Neuronal stem cell (in vitro differentiated cells): Measurements from ENCODE around the gene AP1G1.

Experiments used
- DNase-seq: peaks from one replicate; pipeline ENCODE4 v3.0.0-alpha.2; 2013; ENCODE audit warnings: low spot score
- H2AFZ ChIP-seq: one replicate; pipeline ENCODE4 v1.6.1; 2013; ENCODE audit warnings: mild to moderate bottlenecking, low read length, inconsistent platforms
- H2AK5ac ChIP-seq: 2 replicates; pipeline ENCODE4 v1.6.1; 2013; ENCODE audit warnings: low read depth, mild to moderate bottlenecking, inconsistent platforms, low read length, moderate library complexity, mixed read lengths
- H2BK120ac ChIP-seq: 2 replicates; pipeline ENCODE4 v1.6.1; 2013; ENCODE audit warnings: low read depth, mild to moderate bottlenecking, inconsistent platforms, low read length, moderate library complexity, mixed read lengths
- H2BK12ac ChIP-seq: one replicate; pipeline ENCODE4 v1.6.1; 2013; ENCODE audit warnings: low read length, inconsistent platforms
- H2BK15ac ChIP-seq: 2 replicates; pipeline ENCODE4 v1.6.1; 2013; ENCODE audit warnings: mild to moderate bottlenecking, low read length, inconsistent platforms, mixed read lengths
- H2BK5ac ChIP-seq: one replicate; pipeline ENCODE4 v1.6.1; 2013; ENCODE audit warnings: inconsistent platforms, mild to moderate bottlenecking, low read length, moderate library complexity
- H3K14ac ChIP-seq: one replicate; pipeline ENCODE4 v1.6.1; 2013; ENCODE audit warnings: low read length, inconsistent platforms
- H3K18ac ChIP-seq: 2 replicates; pipeline ENCODE4 v1.6.1; 2013; ENCODE audit warnings: low read length, inconsistent platforms
- H3K23ac ChIP-seq: 2 replicates; pipeline ENCODE4 v1.6.1; 2013; ENCODE audit warnings: low read depth, mild to moderate bottlenecking, mixed read lengths, low read length, inconsistent platforms; ENCODE audit not compliant: poor library complexity
- H3K27ac ChIP-seq: replicated peaks from 3 replicates; pipeline ENCODE4 v1.5.1; 2013; ENCODE audit warnings: low read length, inconsistent platforms
- H3K27me3 ChIP-seq, 3 experiments: 2 replicates each; pipeline ENCODE4 v1.6.1; 2013; ENCODE audit warnings: low read length in 3 of 3, mild to moderate bottlenecking in 2 of 3, inconsistent platforms in 1 of 3, low read depth in 1 of 3, mixed read lengths in 1 of 3, moderate library complexity in 1 of 3; ENCODE audit not compliant: control insufficient read depth in 3 of 3, insufficient read depth in 3 of 3
- H3K36me3 ChIP-seq, 2 donors: replicated peaks in 1 of 2; 2 replicates each; pipeline ENCODE4 v1.6.1; 2013; ENCODE audit warnings: low read length in 2 of 2; ENCODE audit not compliant: control insufficient read depth in 2 of 2, insufficient read depth in 2 of 2
- H3K4ac ChIP-seq: 2 replicates; pipeline ENCODE4 v1.6.1; 2013; ENCODE audit warnings: inconsistent platforms, mild to moderate bottlenecking, low read length, moderate library complexity
- H3K4me1 ChIP-seq, 2 donors: 1 replicate in 1 of 2; 2 replicates in 1 of 2; pipeline ENCODE4 v1.6.1; 2013; ENCODE audit warnings: low read length in 2 of 2, low read depth in 1 of 2; ENCODE audit not compliant: control insufficient read depth in 2 of 2, insufficient read depth in 1 of 2
- H3K4me2 ChIP-seq: one replicate; pipeline ENCODE4 v1.6.1; 2013; ENCODE audit warnings: mild to moderate bottlenecking, low read length, inconsistent platforms; ENCODE audit not compliant: insufficient read depth, poor library complexity, severe bottlenecking
- H3K4me3 ChIP-seq, 2 donors: 2 replicates each; pipeline ENCODE4 v1.5.1; 2013; ENCODE audit warnings: low read length in 2 of 2, mild to moderate bottlenecking in 2 of 2, inconsistent platforms in 1 of 2, moderate library complexity in 1 of 2
- H3K79me1 ChIP-seq: one replicate; pipeline ENCODE4 v1.6.1; 2013; ENCODE audit warnings: low read depth, mild to moderate bottlenecking, inconsistent platforms, low read length, moderate library complexity
- H3K9ac ChIP-seq: one replicate; pipeline ENCODE4 v1.6.1; 2013; ENCODE audit warnings: mild to moderate bottlenecking, low read depth, low read length, inconsistent platforms; ENCODE audit not compliant: poor library complexity
- H3K9me3 ChIP-seq, 2 donors: replicated peaks in 1 of 2; 2 replicates each; pipeline versions ENCODE3 to v1.6.1; 2013; ENCODE audit warnings: low read length in 2 of 2, mild to moderate bottlenecking in 2 of 2, inconsistent platforms in 1 of 2, low read depth in 1 of 2, mixed read lengths in 1 of 2, moderate library complexity in 1 of 2; ENCODE audit not compliant: control insufficient read depth in 2 of 2, insufficient read depth in 1 of 2
- H4K8ac ChIP-seq: one replicate; pipeline ENCODE4 v1.6.1; 2013; ENCODE audit warnings: low read depth, mild to moderate bottlenecking, inconsistent platforms, low read length, moderate library complexity
- H4K91ac ChIP-seq: one replicate; pipeline ENCODE4 v1.6.1; 2013; ENCODE audit warnings: low read length, low read depth, mild to moderate bottlenecking, inconsistent platforms; ENCODE audit not compliant: poor library complexity
- WGBS, 2 donors: extraction: QIAGEN DNeasy Blood & Tissue Kit; methylation state at CpG; one replicate each; pipeline ENCODE4 v1.1.7; 2013; ENCODE audit warnings: missing lambda C conversion rate in 2 of 2, mixed read lengths in 1 of 2; ENCODE audit not compliant: insufficient read length in 2 of 2, insufficient replicate concordance in 1 of 2; ENCODE audit errors: extremely low coverage in 2 of 2; 5-methylcytosine and 5-hydroxymethylcytosine counted together

Gene AP1G1

GRCh38 chr16:71778780-71779179 is 29.9 kb downstream of the AP1G1 start:
- Histone ChIP-seq H3K18ac (no peak overlapping the region), H3K4ac (no peak overlapping the region)

GRCh38 chr16:71777329-71777728 is 31.3 kb downstream of the AP1G1 start:
- peaks cover 5 to 77% of the 10 kb centered on the region in 2 donors for H3K36me3 ChIP-seq
- H4K8ac ChIP-seq = no peak overlapping the region
- H3K4me2 ChIP-seq = no peak overlapping the region
- no CpG with 5 or more reads among the region's 10 CpGs for WGBS, 2 donors
- H3K79me1 ChIP-seq = peaks cover 6% of the 10 kb centered on the region
- no peaks in the 10 kb centered on the region for H3K27me3 ChIP-seq
- H3K27ac ChIP-seq = no peak overlapping the region
- no peak overlapping the region for H2BK15ac ChIP-seq
- H2AK5ac ChIP-seq = no peak overlapping the region
- H3K4me1 ChIP-seq = peaks cover 0 to 1% of the 10 kb centered on the region in 2 donors
- no peak overlapping the region for H3K4ac ChIP-seq
- no peak for DNase-seq
- H2BK120ac ChIP-seq = no peak overlapping the region
- no peak overlapping the region for H2AFZ ChIP-seq
- H3K9me3 ChIP-seq = no peaks in the 10 kb centered on the region
- peak overlapping the region; percentile 85 for H3K23ac ChIP-seq
- no peak overlapping the region for H2BK12ac ChIP-seq
- peak overlapping the region; percentile 29 for H2BK5ac ChIP-seq
- no peak overlapping the region for H3K9ac ChIP-seq
- no peak overlapping the region for H3K14ac ChIP-seq
- H4K91ac ChIP-seq = no peak overlapping the region
- no peak overlapping the region for H3K4me3 ChIP-seq
- no peak overlapping the region for H3K18ac ChIP-seq

More at GRCh38 chr16:71778780-71779179, 29.9 kb downstream of the AP1G1 start:
- Histone ChIP-seq H3K4me1 (peaks cover 0 to 1% of the 10 kb centered on the region in 2 donors), H4K91ac (no peak overlapping the region), H3K27ac (no peak overlapping the region), H3K14ac (no peak overlapping the region), H2AK5ac (no peak overlapping the region), H3K36me3 (peaks cover 1 to 74% of the 10 kb centered on the region in 2 donors), H2BK5ac (no peak overlapping the region), H3K4me2 (no peak overlapping the region), H3K23ac (no peak overlapping the region), H4K8ac (no peak overlapping the region), H2BK15ac (no peak overlapping the region), H3K27me3 (no peaks in the 10 kb centered on the region), H3K9ac (no peak overlapping the region), H3K9me3 (no peaks in the 10 kb centered on the region), H3K79me1 (peaks cover 6% of the 10 kb centered on the region), H2BK120ac (no peak overlapping the region), H2BK12ac (no peak overlapping the region), H3K4me3 (no peak overlapping the region), H2AFZ (no peak overlapping the region)
- WGBS, 2 donors = no CpG with 5 or more reads among the region's 5 CpGs
- DNase-seq = no peak

- Histone ChIP-seq H3K27ac (no peak overlapping the region), H2BK15ac (no peak overlapping the region), H2AFZ (no peak overlapping the region), H3K4me2 (no peak overlapping the region), H3K14ac (no peak overlapping the region), H3K79me1 (peaks cover 6% of the 10 kb centered on the region), H2BK5ac (no peak overlapping the region), H4K91ac (no peak overlapping the region), H2BK120ac (no peak overlapping the region), H3K36me3 (peaks cover 5 to 76% of the 10 kb centered on the region in 2 donors), H3K23ac (no peak overlapping the region), H3K4me1 (peaks cover 0 to 1% of the 10 kb centered on the region in 2 donors), H3K9ac (no peak overlapping the region), H4K8ac (no peak overlapping the region), H3K18ac (no peak overlapping the region), H3K4ac (no peak overlapping the region), H3K4me3 (no peak overlapping the region), H2AK5ac (no peak overlapping the region), H3K27me3 (no peaks in the 10 kb centered on the region), H2BK12ac (no peak overlapping the region), H3K9me3 (peaks cover 0 to 4% of the 10 kb centered on the region in 2 donors)
- no peak for DNase-seq
- WGBS, 2 donors = no CpG with 5 or more reads among the region's 4 CpGs
Observed at GRCh38 chr16:71775949-71776348, 32.7 kb downstream of the AP1G1 start.

GRCh38 chr16:71771571-71771970 is 37.1 kb downstream of the AP1G1 start:
- Histone ChIP-seq H3K14ac (no peak overlapping the region), H3K27ac (no peak overlapping the region), H3K4me2 (no peak overlapping the region), H2BK15ac (no peak overlapping the region), H3K9me3 (peaks cover 0 to 6% of the 10 kb centered on the region in 2 donors), H3K9ac (no peak overlapping the region), H2BK12ac (no peak overlapping the region), H3K36me3 (peaks cover 11 to 83% of the 10 kb centered on the region in 2 donors), H3K79me1 (no peaks in the 10 kb centered on the region), H4K8ac (no peak overlapping the region), H2AK5ac (no peak overlapping the region), H3K27me3 (no peaks in the 10 kb centered on the region), H2BK5ac (no peak overlapping the region), H3K4me3 (no peak overlapping the region), H3K18ac (no peak overlapping the region), H4K91ac (no peak overlapping the region), H2AFZ (no peak overlapping the region), H3K23ac (no peak overlapping the region), H2BK120ac (no peak overlapping the region), H3K4me1 (no peaks in the 10 kb centered on the region), H3K4ac (no peak overlapping the region)
- DNase-seq = no peak
